Thyroid gland (tissue), 4 donors: Measurements from ENCODE around the gene BEND3. TPM values are rescaled to one million over a fixed set of nuclear protein-coding genes. Genes with fewer than 3 reads are reported as not detected.

Experiments
- DNase-seq, 2 donors: peaks; one replicate each; pipeline ENCODE4 v3.0.0-alpha.2; 2019
- H3K27ac ChIP-seq, 3 donors: fragments of 200-600 bp; sonication (generic); 1 replicate in 2 of 3; 2 replicates in 1 of 3; pipeline ENCODE4 v1.5.1; 2016 to 2019; ENCODE audit warnings: mild to moderate bottlenecking in 1 of 3, moderate library complexity in 1 of 3
- H3K27me3 ChIP-seq: fragments of 200-600 bp; sonication (generic); one replicate; pipeline ENCODE4 v1.5.1; 2019
- H3K36me3 ChIP-seq, 2 donors: fragments of 200-600 bp; sonication (generic); one replicate each; pipeline ENCODE4 v1.5.1; 2016 to 2019
- H3K4me1 ChIP-seq, 2 donors: fragments of 200-600 bp; sonication (generic); one replicate each; pipeline ENCODE4 v1.5.1; 2017 to 2019
- H3K4me3 ChIP-seq, 3 donors: fragments of 200-600 bp; sonication (generic); replicated peaks in 1 of 3; 1 replicate in 2 of 3; 2 replicates in 1 of 3; pipeline ENCODE4 v1.5.1; 2016; ENCODE audit warnings: mild to moderate bottlenecking in 1 of 3
- H3K9me3 ChIP-seq: fragments of 200-600 bp; sonication (generic); one replicate; pipeline ENCODE4 v1.5.1; 2017
- POLR2A ChIP-seq, 2 donors: fragments of 450-650 bp; IDR thresholded peaks; one replicate each; pipeline ENCODE4 v1.6.1; 2017; ENCODE audit warnings: antibody characterized with exemption in 2 of 2, mild to moderate bottlenecking in 2 of 2, moderate library complexity in 1 of 2
- WGBS, 2 donors: methylation state at CpG; one replicate each; pipeline ENCODE4 v1.1.5; 2017; 5-methylcytosine and 5-hydroxymethylcytosine counted together
- intact Hi-C: fragments of 100-400 bp; cut with DNase I; formaldehyde crosslinking; loops from one replicate; pipeline ENCODE4 v1.15.1; 2023
- total RNA-seq, 4 donors: library from RNA; depleted of rRNA; stranded (reverse); fragments of >200 nt; gene quantifications; one replicate each; pipeline ENCODE4 v1.2.3, GENCODE V29; 2016
- TF ChIP-seq, protein P1 (sequence below), 6 experiments: fragments of 200-600 bp in 3 of 6; fragments of 450-650 bp in 3 of 6; sonication (generic) in 3 of 6; IDR thresholded peaks; one replicate each; pipeline ENCODE4 v1.5.1; 2016 to 2019; ENCODE audit warnings: antibody characterized with exemption in 6 of 6, mild to moderate bottlenecking in 2 of 6, inconsistent platforms in 1 of 6, moderate library complexity in 1 of 6

Gene BEND3
- total RNA-seq, 4 donors from 2014 or later: 2.5 to 5.9 (median 2.7) TPM

DNA sequence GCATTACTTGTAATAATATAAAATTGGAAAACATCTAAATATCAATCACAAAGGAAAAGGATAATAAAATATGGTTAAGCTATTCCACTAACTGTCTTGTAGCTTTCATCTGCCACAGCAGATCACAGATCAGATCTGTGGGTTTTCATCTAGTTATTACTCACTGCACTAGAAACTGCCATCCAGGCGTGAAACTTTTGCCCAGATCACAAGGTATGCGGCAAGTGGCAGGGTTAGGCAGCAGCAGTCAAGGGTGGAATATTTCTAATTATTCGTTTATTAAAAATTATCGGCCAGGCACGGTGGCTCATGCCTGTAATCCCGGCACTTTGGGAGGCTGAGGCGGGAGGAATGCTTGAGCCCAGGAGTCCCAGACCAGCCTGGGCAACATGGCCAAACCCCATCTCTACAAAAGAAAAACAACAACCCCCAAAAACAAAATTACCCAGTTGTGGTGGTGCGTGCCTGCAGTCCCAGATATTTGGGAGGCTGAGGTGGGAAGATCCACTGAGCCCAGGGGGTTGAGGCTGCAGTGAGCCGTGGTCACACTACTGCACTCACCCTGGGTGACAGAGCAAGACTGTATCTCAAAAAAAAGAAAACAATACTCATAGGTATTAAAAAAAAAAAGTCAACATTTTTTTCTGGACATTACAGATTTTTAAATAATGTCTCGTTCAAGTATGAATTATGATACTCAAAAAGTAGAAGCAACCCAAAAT, 32.1 kb downstream of the BEND3 start:
- H3K27me3 ChIP-seq: no peaks in the 10 kb centered on the region
- TF ChIP-seq, protein P1, sequence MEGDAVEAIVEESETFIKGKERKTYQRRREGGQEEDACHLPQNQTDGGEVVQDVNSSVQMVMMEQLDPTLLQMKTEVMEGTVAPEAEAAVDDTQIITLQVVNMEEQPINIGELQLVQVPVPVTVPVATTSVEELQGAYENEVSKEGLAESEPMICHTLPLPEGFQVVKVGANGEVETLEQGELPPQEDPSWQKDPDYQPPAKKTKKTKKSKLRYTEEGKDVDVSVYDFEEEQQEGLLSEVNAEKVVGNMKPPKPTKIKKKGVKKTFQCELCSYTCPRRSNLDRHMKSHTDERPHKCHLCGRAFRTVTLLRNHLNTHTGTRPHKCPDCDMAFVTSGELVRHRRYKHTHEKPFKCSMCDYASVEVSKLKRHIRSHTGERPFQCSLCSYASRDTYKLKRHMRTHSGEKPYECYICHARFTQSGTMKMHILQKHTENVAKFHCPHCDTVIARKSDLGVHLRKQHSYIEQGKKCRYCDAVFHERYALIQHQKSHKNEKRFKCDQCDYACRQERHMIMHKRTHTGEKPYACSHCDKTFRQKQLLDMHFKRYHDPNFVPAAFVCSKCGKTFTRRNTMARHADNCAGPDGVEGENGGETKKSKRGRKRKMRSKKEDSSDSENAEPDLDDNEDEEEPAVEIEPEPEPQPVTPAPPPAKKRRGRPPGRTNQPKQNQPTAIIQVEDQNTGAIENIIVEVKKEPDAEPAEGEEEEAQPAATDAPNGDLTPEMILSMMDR (IDR thresholded peaks at IDR 0.05): no peak
- no peak for TF ChIP-seq POLR2A (IDR thresholded peaks at IDR 0.05)
- no peak overlapping the region for H3K27ac ChIP-seq
- H3K4me1 ChIP-seq: no peaks in the 10 kb centered on the region
- WGBS, 2 donors: 90 to 93% methylated on average over 10 of the region's 10 CpGs
- intact Hi-C loops: no loop called here
- no peak overlapping the region for H3K4me3 ChIP-seq
- H3K36me3 ChIP-seq: no peaks in the 10 kb centered on the region
- H3K9me3 ChIP-seq: no peaks in the 10 kb centered on the region
- no peak for DNase-seq

DNA sequence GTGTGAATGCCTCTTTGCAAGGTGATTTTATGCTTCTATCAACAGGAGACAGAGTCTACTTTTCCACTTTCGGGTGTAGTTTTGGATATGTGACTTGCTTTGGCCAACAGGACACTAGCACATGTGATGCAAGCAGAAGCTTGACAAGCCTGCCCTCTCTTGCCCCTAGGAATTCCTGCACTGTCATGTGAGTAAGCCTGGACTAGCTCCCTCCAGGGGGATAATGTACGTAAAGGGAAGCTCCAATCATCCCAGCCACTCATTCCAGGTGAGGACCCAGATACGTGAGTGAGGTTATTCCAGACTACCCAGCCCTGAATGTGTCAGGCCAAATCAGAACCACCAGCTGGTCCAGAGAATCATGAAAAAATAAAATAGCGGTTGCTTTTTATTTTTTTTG, 33.3 kb downstream of the BEND3 start:
- no peak for TF ChIP-seq POLR2A (IDR thresholded peaks at IDR 0.05)
- TF ChIP-seq, protein P1 (IDR thresholded peaks at IDR 0.05): no peak
- Histone ChIP-seq H3K4me3 (no peak overlapping the region), H3K9me3 (no peaks in the 10 kb centered on the region), H3K36me3 (no peaks in the 10 kb centered on the region), H3K27me3 (no peaks in the 10 kb centered on the region), H3K4me1 (no peaks in the 10 kb centered on the region), H3K27ac (no peak overlapping the region)
- 73 to 78% methylated on average over 4 of the region's 4 CpGs for WGBS, 2 donors
- no peak for DNase-seq
- intact Hi-C loops: no loop called here

DNA sequence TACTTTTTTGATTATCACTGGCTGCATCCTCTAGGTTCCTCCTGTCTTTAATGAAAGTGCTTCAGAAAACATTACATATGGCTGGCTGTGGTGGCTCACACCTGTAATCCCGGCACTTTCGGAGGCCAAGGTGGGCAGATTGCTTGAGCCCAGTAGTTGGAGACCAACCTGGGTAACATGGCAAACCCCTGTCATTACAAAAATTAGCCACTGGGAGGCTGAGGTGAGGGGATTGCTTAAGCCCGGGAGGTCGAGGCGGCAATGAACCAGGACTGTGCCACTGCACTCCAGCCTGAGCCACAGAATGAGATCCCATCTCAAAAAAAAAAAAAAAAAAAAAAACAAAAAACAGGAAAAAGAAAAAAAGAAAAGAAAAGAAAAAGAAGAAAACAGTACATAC, 35.3 kb downstream of the BEND3 start:
- Histone ChIP-seq H3K27ac (no peak overlapping the region), H3K9me3 (no peaks in the 10 kb centered on the region), H3K27me3 (no peaks in the 10 kb centered on the region), H3K36me3 (no peaks in the 10 kb centered on the region), H3K4me3 (no peak overlapping the region), H3K4me1 (no peaks in the 10 kb centered on the region)
- WGBS, 2 donors: 77 to 81% methylated on average over 5 of the region's 5 CpGs
- no peak for DNase-seq
- TF ChIP-seq POLR2A (IDR thresholded peaks at IDR 0.05): no peak
- TF ChIP-seq, protein P1 (IDR thresholded peaks at IDR 0.05): peak in 1 of 6 experiments; percentile 10
- intact Hi-C loops: no loop called here

DNA sequence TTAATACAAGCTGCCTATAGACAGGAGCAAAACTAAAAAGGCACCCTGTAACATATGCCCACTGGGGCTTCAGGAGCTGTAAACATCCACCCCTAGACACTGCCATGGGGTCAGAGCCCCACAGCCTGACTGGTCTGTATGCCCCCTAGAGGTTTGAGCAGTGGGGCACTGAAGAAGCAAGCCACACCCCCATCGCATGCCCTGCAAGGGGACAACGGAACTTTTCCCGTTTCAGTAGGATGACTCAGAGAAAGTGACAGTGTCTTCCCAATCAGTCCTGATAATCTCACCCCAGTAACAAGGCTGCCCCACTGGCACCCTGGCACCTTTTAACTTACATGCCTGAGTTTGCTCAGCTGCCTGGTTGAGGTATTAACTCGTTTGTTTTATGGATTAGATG, 35.9 kb downstream of the BEND3 start:
- H3K27ac ChIP-seq: no peak overlapping the region
- WGBS, 2 donors: 58 to 66% methylated on average over 4 of the region's 4 CpGs
- H3K27me3 ChIP-seq: no peaks in the 10 kb centered on the region
- no peaks in the 10 kb centered on the region for H3K9me3 ChIP-seq
- TF ChIP-seq, protein P1 (IDR thresholded peaks at IDR 0.05): no peak
- no peak for TF ChIP-seq POLR2A (IDR thresholded peaks at IDR 0.05)
- intact Hi-C loops: no loop called here
- H3K4me3 ChIP-seq: no peak overlapping the region
- no peak for DNase-seq
- H3K36me3 ChIP-seq: no peaks in the 10 kb centered on the region
- no peaks in the 10 kb centered on the region for H3K4me1 ChIP-seq

DNA sequence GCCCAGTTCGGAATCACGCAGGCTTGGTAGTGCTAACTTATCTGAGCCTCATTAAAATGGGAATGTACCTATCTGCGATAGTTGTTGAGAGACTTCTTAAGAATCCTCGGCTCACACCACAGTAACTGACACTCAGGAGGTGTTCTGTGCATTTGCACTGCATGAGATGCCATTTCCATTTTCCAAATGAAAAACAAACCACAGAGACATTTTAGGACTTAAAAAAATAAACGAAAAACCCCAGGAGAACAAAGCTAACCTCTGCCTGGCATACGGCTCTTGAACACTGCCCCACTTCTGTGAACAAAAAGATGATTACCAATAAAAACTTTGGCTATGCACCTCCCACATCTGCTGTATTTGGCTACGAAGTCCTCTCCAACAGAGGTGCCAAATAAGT, 37.6 kb downstream of the BEND3 start:
- no peak for TF ChIP-seq POLR2A (IDR thresholded peaks at IDR 0.05)
- TF ChIP-seq, protein P1 (IDR thresholded peaks at IDR 0.05): no peak
- WGBS, 2 donors: 84 to 90% methylated on average over 7 of the region's 7 CpGs
- DNase-seq: no peak
- Histone ChIP-seq H3K27me3 (no peaks in the 10 kb centered on the region), H3K4me3 (no peak overlapping the region), H3K9me3 (no peaks in the 10 kb centered on the region), H3K27ac (no peak overlapping the region), H3K36me3 (no peaks in the 10 kb centered on the region), H3K4me1 (no peaks in the 10 kb centered on the region)
- intact Hi-C loops: no loop called here
